Measurements from ENCODE around the gene FOXN3.

The FOXN3 gene

GRCh38 chr14:89186856-89187376 lies 230.1 kb downstream of the FOXN3 start:
- TF ChIP-seq CTCF (IDR thresholded peaks at IDR 0.05; ENCODE audit: control extremely low read depth, extremely low read depth, low read depth, missing control alignments), result no peak
- ChIA-PET CTCF (interaction anchor here (0.9 to 5.8 kb wide), 2 partner anchors 10 to 12 kb away, joined by 4 to 42 read pairs; no protein-coding TSS in a partner anchor), POLR2A (no interaction called here)
- no peak for DNase-seq (ENCODE audit: extremely low spot score)

- no peak for DNase-seq (ENCODE audit: extremely low spot score)
- ChIA-PET CTCF (interaction anchor here (5.8 kb wide), 1 partner anchor 10 kb away, joined by 42 read pairs; no protein-coding TSS in a partner anchor), POLR2A (no interaction called here)
- no peak for TF ChIP-seq CTCF (IDR thresholded peaks at IDR 0.05; ENCODE audit: control extremely low read depth, extremely low read depth, low read depth, missing control alignments)
Observed at GRCh38 chr14:89185919-89186855, 230.8 kb downstream of the FOXN3 start.

GRCh38 chr14:89184952-89185351 lies 232.1 kb downstream of the FOXN3 start:
- no peak for TF ChIP-seq CTCF (IDR thresholded peaks at IDR 0.05; ENCODE audit: control extremely low read depth, extremely low read depth, low read depth, missing control alignments)
- DNase-seq (ENCODE audit: extremely low spot score), result no peak
- CTCF ChIA-PET, result interaction anchor here (1.3 to 5.8 kb wide), 3 partner anchors 8 to 26 kb away, joined by 3 to 42 read pairs (median 3); no protein-coding TSS in a partner anchor
- POLR2A ChIA-PET, result no interaction called here

- ChIA-PET CTCF (no interaction called here), POLR2A (no interaction called here)
- DNase-seq (ENCODE audit: extremely low spot score), result no peak
- no peak for TF ChIP-seq CTCF (IDR thresholded peaks at IDR 0.05; ENCODE audit: control extremely low read depth, extremely low read depth, low read depth, missing control alignments)
Observed at GRCh38 chr14:89182326-89182725, 234.7 kb downstream of the FOXN3 start.

GRCh38 chr14:89180546-89180945 lies 236.5 kb downstream of the FOXN3 start:
- DNase-seq (ENCODE audit: extremely low spot score), result no peak
- ChIA-PET CTCF (interaction anchor here (1.4 kb wide), 1 partner anchor 16 kb away, joined by 3 read pairs; no protein-coding TSS in a partner anchor), POLR2A (no interaction called here)
- no peak for TF ChIP-seq CTCF (IDR thresholded peaks at IDR 0.05; ENCODE audit: control extremely low read depth, extremely low read depth, low read depth, missing control alignments)

GRCh38 chr14:89179891-89180404 lies 237.1 kb downstream of the FOXN3 start:
- ChIA-PET POLR2A (no interaction called here), CTCF (interaction anchor here (5.8 kb wide), 1 partner anchor 14 kb away, joined by 59 read pairs; no protein-coding TSS in a partner anchor)
- no peak for TF ChIP-seq CTCF (IDR thresholded peaks at IDR 0.05; ENCODE audit: control extremely low read depth, extremely low read depth, low read depth, missing control alignments)
- DNase-seq (ENCODE audit: extremely low spot score), result no peak
